Hematopoietic multipotent progenitor cell (in vitro differentiated cells): ENCODE data around the gene IL20RA. TPM values are rescaled to one million over a fixed set of nuclear protein-coding genes. Genes with fewer than 3 reads are reported as not detected.

ENCODE experiments used
- DNase-seq, 3 donors: peaks; one replicate each; pipeline ENCODE4 v3.0.0-alpha.2; 2011 to 2015; ENCODE audit warnings: low read depth in 2 of 3, low spot score in 2 of 3
- small RNA-seq: library from RNA; depleted of rRNA; stranded (forward); fragments of <200 nt; gene quantifications from one replicate; pipeline ENCODE3, GENCODE V24; 2012
- total RNA-seq: library from RNA; depleted of rRNA; stranded (reverse); fragments of >200 nt; gene quantifications from one replicate; pipeline ENCODE4 v1.2.3, GENCODE V29; 2012

The IL20RA gene
- total RNA-seq, 1 donor: not detected

- no peak for DNase-seq
Measured at GRCh38 chr6:136950436-136951126, 94.2 kb downstream of the IL20RA start.

Small RNA genes within 50 kb of the gene (small RNA-seq; reads per million reads assigned to genes)
- not detected for gene RPL35AP3

Other genes starting within 250 kb of the IL20RA start
- 7.0 TPM for gene PEX7, start 222.4 kb downstream of the IL20RA start, total RNA-seq
- gene SLC35D3, start 122.7 kb downstream of the IL20RA start, total RNA-seq: under 0.01 TPM
- not detected for gene IL22RA2, start 128.7 kb upstream of the IL20RA start, total RNA-seq
- 24.2 TPM for gene IFNGR1, start 174.4 kb upstream of the IL20RA start, total RNA-seq